Suprapubic skin (tissue), 4 donors: Measurements from ENCODE around the gene MRPS34. TPM values are rescaled to one million over a fixed set of nuclear protein-coding genes. Genes with fewer than 3 reads are reported as not detected.
A peak's percentile ranks its signal among the peaks of the same experiment; 100 is the strongest.

Experiments used
- DNase-seq, 2 donors: peaks; one replicate each; pipeline ENCODE4 v3.0.0-alpha.2; 2019; ENCODE audit warnings: low spot score in 2 of 2
- H3K27ac ChIP-seq: fragments of 200-600 bp; sonication (generic); one replicate; pipeline ENCODE4 v1.5.1; 2019
- H3K27me3 ChIP-seq: fragments of 200-600 bp; sonication (generic); one replicate; pipeline ENCODE4 v1.5.1; 2019
- H3K36me3 ChIP-seq: fragments of 200-600 bp; sonication (generic); one replicate; pipeline ENCODE4 v1.5.1; 2019
- H3K4me1 ChIP-seq: fragments of 200-600 bp; sonication (generic); one replicate; pipeline ENCODE4 v1.5.1; 2019
- H3K4me3 ChIP-seq: fragments of 200-600 bp; sonication (generic); one replicate; pipeline ENCODE4 v1.5.1; 2019; ENCODE audit warnings: mild to moderate bottlenecking
- H3K9me3 ChIP-seq: fragments of 200-600 bp; sonication (generic); one replicate; pipeline ENCODE4 v1.5.1; 2019
- EP300 ChIP-seq: sonication (generic); formaldehyde crosslinking; IDR thresholded peaks from one replicate; pipeline ENCODE4 v1.6.1; 2017; ENCODE audit warnings: antibody characterized with exemption
- POLR2A ChIP-seq, 2 donors: fragments of 450-650 bp; IDR thresholded peaks; one replicate each; pipeline ENCODE4 v1.6.1; 2017; ENCODE audit warnings: antibody characterized with exemption in 2 of 2, mild to moderate bottlenecking in 2 of 2, moderate library complexity in 2 of 2
- POLR2AphosphoS5 ChIP-seq, 3 donors: sonication (generic); formaldehyde crosslinking; IDR thresholded peaks; one replicate each; pipeline ENCODE4 v1.6.1; 2017; ENCODE audit warnings: antibody characterized with exemption in 3 of 3
- WGBS: methylation state at CpG from one replicate; pipeline ENCODE4 v1.1.5; 2018; 5-methylcytosine and 5-hydroxymethylcytosine counted together
- total RNA-seq, 4 donors: library from RNA; depleted of rRNA; stranded (reverse); fragments of >200 nt; gene quantifications; one replicate each; pipeline ENCODE4 v1.1.0, GENCODE V29; 2016
- TF ChIP-seq, protein P1 (sequence below), 2 donors: fragments of 200-600 bp in 1 of 2; fragments of 450-650 bp in 1 of 2; sonication (generic) in 1 of 2; IDR thresholded peaks; one replicate each; pipeline ENCODE4 v1.5.1; 2016 to 2019; ENCODE audit warnings: antibody characterized with exemption in 2 of 2, mild to moderate bottlenecking in 1 of 2, moderate library complexity in 1 of 2

MRPS34 gene
- total RNA-seq, 4 donors from 2014 or later = 46.8 to 74.3 (median 64.9) TPM

- peaks cover 47% of the 10 kb centered on the region for H3K4me1 ChIP-seq
- H3K4me3 ChIP-seq = peak overlapping the region; percentile 92
- peak overlapping the region; percentile 94 for H3K27ac ChIP-seq
- H3K36me3 ChIP-seq = peaks cover 37% of the 10 kb centered on the region
- H3K9me3 ChIP-seq = no peaks in the 10 kb centered on the region
- H3K27me3 ChIP-seq = no peaks in the 10 kb centered on the region
- 16% methylated on average over 18 of the region's 81 CpGs for WGBS
- TF ChIP-seq, protein P1, sequence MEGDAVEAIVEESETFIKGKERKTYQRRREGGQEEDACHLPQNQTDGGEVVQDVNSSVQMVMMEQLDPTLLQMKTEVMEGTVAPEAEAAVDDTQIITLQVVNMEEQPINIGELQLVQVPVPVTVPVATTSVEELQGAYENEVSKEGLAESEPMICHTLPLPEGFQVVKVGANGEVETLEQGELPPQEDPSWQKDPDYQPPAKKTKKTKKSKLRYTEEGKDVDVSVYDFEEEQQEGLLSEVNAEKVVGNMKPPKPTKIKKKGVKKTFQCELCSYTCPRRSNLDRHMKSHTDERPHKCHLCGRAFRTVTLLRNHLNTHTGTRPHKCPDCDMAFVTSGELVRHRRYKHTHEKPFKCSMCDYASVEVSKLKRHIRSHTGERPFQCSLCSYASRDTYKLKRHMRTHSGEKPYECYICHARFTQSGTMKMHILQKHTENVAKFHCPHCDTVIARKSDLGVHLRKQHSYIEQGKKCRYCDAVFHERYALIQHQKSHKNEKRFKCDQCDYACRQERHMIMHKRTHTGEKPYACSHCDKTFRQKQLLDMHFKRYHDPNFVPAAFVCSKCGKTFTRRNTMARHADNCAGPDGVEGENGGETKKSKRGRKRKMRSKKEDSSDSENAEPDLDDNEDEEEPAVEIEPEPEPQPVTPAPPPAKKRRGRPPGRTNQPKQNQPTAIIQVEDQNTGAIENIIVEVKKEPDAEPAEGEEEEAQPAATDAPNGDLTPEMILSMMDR (IDR thresholded peaks at IDR 0.05) = no peak
- TF ChIP-seq EP300 = no peak
- peak in 1 of 2 donors; percentile 23 for TF ChIP-seq POLR2A (IDR thresholded peaks at IDR 0.05)
- peak in 1 of 3 donors; percentile 20 for TF ChIP-seq POLR2AphosphoS5 (IDR thresholded peaks at IDR 0.05)
- DNase-seq = no peak
Measured at GRCh38 chr16:1770328-1771187, 2.4 kb downstream of the MRPS34 start.

DNA sequence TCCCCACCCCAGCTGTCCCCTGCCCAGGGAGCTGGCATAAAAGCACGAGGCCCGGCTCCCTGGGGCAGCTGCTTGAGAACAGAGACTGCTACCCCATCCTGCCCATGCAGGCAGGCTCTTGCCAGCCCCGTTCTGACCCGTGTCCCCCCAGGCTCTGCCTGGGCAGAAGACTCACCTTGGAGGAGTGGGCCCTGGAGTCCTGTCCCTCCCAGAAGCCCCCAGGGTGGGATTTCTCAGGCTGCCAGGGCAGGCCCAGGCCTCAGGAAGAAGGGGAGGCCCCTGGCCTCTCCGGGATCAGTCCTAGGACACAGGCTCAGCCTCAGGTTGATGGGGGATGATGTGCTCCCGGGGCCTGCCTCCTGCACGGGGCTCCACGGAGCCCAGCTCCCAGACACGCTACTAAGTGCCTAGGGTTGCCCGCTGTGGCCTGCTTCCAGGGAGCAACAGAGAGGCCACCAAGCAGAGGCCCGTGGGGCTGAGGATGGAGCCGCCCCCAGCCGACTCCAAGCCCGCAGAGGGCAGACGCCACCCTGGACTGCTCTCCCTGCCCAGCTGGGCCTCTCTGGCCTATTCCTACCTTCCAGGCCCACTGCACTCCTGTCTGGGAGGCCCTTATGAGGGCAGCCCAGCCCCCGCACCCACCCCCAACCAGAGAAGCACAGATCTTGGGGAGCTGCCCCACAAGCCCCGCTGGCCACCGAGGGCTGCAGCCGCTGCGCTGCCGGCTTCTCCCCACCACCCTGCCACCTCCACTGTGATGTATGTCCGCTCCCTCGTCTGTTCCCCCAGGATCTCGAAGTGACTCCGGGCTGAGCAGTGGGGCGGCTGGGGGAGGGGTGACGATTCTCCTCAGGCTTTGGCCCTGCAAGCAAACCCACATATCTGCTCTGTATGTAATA is 3.3 kb downstream of the MRPS34 start:
- peak overlapping the region; percentile 92 for H3K4me3 ChIP-seq
- H3K36me3 ChIP-seq = peaks cover 41% of the 10 kb centered on the region
- peaks cover 44% of the 10 kb centered on the region for H3K4me1 ChIP-seq
- 73% methylated on average over 11 of the region's 27 CpGs for WGBS
- H3K9me3 ChIP-seq = no peaks in the 10 kb centered on the region
- H3K27ac ChIP-seq = peak overlapping the region; percentile 94
- no peaks in the 10 kb centered on the region for H3K27me3 ChIP-seq
- DNase-seq = no peak
- TF ChIP-seq POLR2A (IDR thresholded peaks at IDR 0.05) (no peak), POLR2AphosphoS5 (IDR thresholded peaks at IDR 0.05) (no peak), EP300 (no peak)
- TF ChIP-seq, protein P1 (IDR thresholded peaks at IDR 0.05) = no peak

GRCh38 chr16:1768767-1769401 is 4.0 kb downstream of the MRPS34 start:
- no peak for DNase-seq
- 79% methylated on average over 4 of the region's 26 CpGs for WGBS
- H3K27me3 ChIP-seq = no peaks in the 10 kb centered on the region
- H3K4me3 ChIP-seq = no peak overlapping the region
- TF ChIP-seq POLR2A (IDR thresholded peaks at IDR 0.05) (no peak), EP300 (no peak), POLR2AphosphoS5 (IDR thresholded peaks at IDR 0.05) (no peak)
- TF ChIP-seq, protein P1 (IDR thresholded peaks at IDR 0.05) = no peak
- no peaks in the 10 kb centered on the region for H3K9me3 ChIP-seq
- H3K27ac ChIP-seq = no peak overlapping the region
- H3K36me3 ChIP-seq = peaks cover 49% of the 10 kb centered on the region
- peaks cover 44% of the 10 kb centered on the region for H3K4me1 ChIP-seq

DNA sequence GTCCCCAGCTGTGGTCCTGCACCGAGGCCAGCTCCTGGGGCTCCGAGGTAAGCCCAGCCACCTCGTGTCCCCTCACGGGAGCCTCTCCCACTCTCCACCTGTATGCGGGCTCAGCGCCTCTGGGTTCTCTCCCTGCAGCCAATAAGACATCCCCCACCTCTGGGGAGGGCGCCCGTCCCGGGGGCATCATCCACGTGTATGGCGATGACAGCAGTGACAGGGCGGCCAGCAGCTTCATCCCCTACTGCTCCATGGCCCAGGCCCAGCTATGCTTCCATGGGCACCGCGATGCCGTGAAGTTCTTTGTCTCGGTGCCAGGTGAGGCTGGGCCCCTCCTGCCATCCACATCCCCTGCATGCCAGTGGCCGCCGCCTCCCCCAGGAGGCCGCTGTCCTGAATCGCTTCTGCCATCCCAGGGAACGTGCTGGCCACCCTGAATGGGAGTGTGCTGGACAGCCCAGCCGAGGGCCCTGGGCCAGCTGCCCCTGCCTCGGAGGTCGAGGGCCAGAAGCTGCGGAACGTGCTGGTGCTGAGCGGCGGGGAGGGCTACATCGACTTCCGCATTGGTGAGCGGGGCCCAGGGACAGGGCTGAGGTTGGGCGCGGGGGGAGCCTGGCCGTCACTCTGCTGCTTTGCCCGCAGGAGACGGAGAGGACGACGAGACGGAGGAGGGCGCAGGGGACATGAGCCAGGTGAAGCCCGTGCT is 4.7 kb downstream of the MRPS34 start:
- no peaks in the 10 kb centered on the region for H3K27me3 ChIP-seq
- DNase-seq = no peak
- no peak for TF ChIP-seq EP300
- TF ChIP-seq POLR2AphosphoS5 (IDR thresholded peaks at IDR 0.05) = no peak
- TF ChIP-seq, protein P1 (IDR thresholded peaks at IDR 0.05) = no peak
- TF ChIP-seq POLR2A (IDR thresholded peaks at IDR 0.05) = no peak

More for the DNA sequence above, 4.7 kb downstream of the MRPS34 start:
- H3K4me3 ChIP-seq = no peak overlapping the region
- peaks cover 40% of the 10 kb centered on the region for H3K4me1 ChIP-seq
- 93% methylated on average over 21 of the region's 41 CpGs for WGBS
- H3K9me3 ChIP-seq = no peaks in the 10 kb centered on the region
- no peak overlapping the region for H3K27ac ChIP-seq
- H3K36me3 ChIP-seq = peaks cover 54% of the 10 kb centered on the region
